ENCODE data around the gene CLEC11A. TPM values are rescaled to one million over a fixed set of nuclear protein-coding genes. Genes with fewer than 3 reads are reported as not detected.

Gene CLEC11A
- total and polyA plus RNA-seq, 2 experiments from 2014 or later, result 122 to 164 TPM

DNA sequence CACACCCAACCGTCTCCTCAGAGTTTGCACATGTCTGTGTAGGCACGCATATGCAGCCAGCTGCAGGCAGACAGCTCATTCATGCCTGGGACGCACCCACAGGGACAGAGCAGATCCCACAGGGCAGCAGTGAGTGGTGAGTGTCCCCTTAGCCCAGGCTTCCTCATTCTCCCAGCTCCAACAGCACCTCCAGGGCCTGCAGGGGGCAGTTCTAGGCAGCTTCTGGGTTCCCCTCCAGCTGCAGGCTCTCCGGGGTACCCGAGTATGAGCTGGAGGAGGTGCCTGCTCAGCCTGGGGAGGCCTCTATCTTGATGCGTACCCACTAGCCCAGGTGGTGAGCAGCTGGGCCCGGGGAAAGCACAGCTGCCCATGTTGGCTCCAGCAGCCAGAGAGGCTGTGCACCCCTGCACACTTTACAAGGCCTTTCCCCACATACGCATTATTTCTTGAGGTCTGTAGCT lies 2.2 kb upstream of the CLEC11A start:
- H2AFZ ChIP-seq, result no peak overlapping the region
- DNase-seq, result peak; percentile 94
- no peak overlapping the region for H3K9ac ChIP-seq
- no peaks in the 10 kb centered on the region for H3K9me2 ChIP-seq (ENCODE audit: insufficient read depth)
- peak overlapping the region; percentile 78 for H3K27ac ChIP-seq
- H3K36me3 ChIP-seq (ENCODE audit: low read depth), result no peaks in the 10 kb centered on the region
- H3K4me3 ChIP-seq, result no peak overlapping the region
- H3K27me3 ChIP-seq (replicated peaks; ENCODE audit: insufficient read depth), result no peaks in the 10 kb centered on the region
- H3K79me2 ChIP-seq (ENCODE audit: insufficient read depth), result peaks cover 16% of the 10 kb centered on the region
- H3K4me2 ChIP-seq (ENCODE audit: unreplicated experiment), result no peak overlapping the region
- TF ChIP-seq EZH2phosphoT487 (IDR thresholded peaks at IDR 0.05; ENCODE audit: insufficient read depth, low read depth), result no peak
- no peak for TF ChIP-seq EZH2 (IDR thresholded peaks at IDR 0.05; ENCODE audit: insufficient read depth, poor library complexity, severe bottlenecking)
- peaks cover 6% of the 10 kb centered on the region; the same call in 1 of the 2 replicates for H3F3A ChIP-seq (ENCODE audit: insufficient read depth)
- no peaks in the 10 kb centered on the region for H3K9me3 ChIP-seq (ENCODE audit: low read depth)
- peaks cover 15% of the 10 kb centered on the region; the same call in 1 of the 2 replicates for H3K4me1 ChIP-seq (ENCODE audit: insufficient read depth)
- in situ Hi-C loops (cut with MboI), result no loop called here
- H4K20me1 ChIP-seq (ENCODE audit: insufficient read depth), result no peaks in the 10 kb centered on the region
- 28% methylated on average over 8 of the region's 8 CpGs for WGBS, 2 experiments (ENCODE audit: low coverage in 1 of 2, low lambda C conversion rate in 2 of 2, missing lambda C conversion rate in 2 of 2)

DNA sequence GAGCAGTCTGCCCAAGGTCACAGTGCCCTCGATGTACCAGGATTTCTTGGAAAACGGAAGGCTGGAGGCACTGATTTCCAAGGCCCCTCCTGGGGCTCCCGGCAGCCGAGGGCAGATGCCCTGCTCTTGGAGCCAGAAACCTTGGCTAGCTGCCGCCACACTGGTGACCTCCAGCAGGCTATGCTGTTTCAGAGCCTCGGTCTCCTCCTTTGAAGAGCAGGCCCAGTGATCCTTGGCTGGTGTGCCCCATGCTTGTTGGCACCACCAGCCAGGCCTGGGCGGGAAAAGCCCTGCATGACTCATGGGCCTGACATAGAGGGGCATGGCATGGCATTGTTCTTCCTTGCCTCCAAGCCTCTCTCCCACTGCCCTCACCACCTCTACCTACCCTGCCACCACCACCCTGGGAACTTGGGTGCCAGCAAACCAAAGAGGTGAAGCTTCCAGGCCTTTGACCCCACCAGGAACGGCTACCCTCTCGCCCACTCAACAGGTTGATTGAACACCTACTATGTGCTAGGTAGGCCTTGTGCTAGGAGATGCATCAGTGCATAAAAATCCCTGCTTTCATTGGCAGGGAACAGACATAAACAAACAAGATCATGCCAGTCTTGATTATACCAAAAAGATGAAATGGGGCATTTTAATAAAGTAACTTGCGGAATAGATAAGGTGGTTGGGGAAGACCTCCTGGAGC lies 1.6 kb upstream of the CLEC11A start:
- Histone ChIP-seq H3K9me2 (ENCODE audit: insufficient read depth) (no peaks in the 10 kb centered on the region), H3K27ac (peak overlapping the region; percentile 78), H3K4me2 (ENCODE audit: unreplicated experiment) (no peak overlapping the region), H3K27me3 (replicated peaks; ENCODE audit: insufficient read depth) (no peaks in the 10 kb centered on the region), H3K36me3 (ENCODE audit: low read depth) (no peaks in the 10 kb centered on the region), H3K4me3 (no peak overlapping the region; the same call in 1 of the 2 replicates), H4K20me1 (ENCODE audit: insufficient read depth) (no peaks in the 10 kb centered on the region), H3F3A (ENCODE audit: insufficient read depth) (peaks cover 6% of the 10 kb centered on the region; the same call in 1 of the 2 replicates), H3K9ac (no peak overlapping the region), H3K4me1 (ENCODE audit: insufficient read depth) (peaks cover 17% of the 10 kb centered on the region; the same call in 1 of the 2 replicates), H3K9me3 (ENCODE audit: low read depth) (no peaks in the 10 kb centered on the region), H2AFZ (no peak overlapping the region), H3K79me2 (ENCODE audit: insufficient read depth) (peaks cover 22% of the 10 kb centered on the region)
- TF ChIP-seq EZH2phosphoT487 (IDR thresholded peaks at IDR 0.05; ENCODE audit: insufficient read depth, low read depth), result no peak
- TF ChIP-seq EZH2 (IDR thresholded peaks at IDR 0.05; ENCODE audit: insufficient read depth, poor library complexity, severe bottlenecking), result no peak
- DNase-seq, result peak; percentile 35
- 58 to 59% methylated on average over 10 of the region's 10 CpGs for WGBS, 2 experiments (ENCODE audit: low coverage in 1 of 2, low lambda C conversion rate in 2 of 2, missing lambda C conversion rate in 2 of 2)
- in situ Hi-C loops (cut with MboI), result no loop called here

DNA sequence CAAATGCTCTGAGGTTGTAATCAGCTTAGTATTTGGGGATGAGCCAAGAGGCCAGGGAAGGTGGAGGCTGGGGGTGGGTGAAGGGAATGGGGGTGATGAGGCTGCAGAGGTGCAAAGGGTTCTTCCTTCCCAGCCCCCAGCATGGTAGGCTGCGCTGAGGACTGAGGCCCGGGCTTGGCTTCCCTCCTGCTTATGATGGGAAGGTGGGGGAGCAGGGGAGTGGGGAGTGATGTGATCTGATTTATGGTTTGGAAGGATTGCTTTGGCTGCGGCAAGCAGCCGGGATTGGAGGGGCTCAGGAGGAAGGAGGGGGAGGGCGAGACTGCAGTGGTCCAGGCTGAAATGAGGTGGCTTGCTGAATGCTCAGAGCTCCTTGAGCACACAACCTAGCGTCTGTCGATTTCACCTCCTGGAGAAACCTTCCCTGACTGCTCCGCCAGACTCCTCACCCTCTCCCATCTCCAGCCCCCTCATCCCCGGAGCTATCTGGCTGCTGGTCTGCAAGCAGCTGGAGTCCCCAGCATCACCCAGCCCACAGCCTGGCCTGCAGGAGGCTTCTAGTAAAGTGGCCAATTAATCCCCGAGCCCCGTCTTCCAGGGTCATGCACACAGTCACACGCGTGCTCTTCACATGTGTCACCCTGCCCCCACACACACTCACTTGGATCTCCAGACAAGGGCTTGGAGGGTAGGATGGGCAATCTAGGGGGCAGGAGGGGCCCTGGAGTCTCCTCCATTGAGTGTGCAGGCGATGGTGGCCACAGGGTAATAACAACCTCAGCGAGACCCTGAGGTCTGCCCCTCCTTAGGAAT lies 757 bp upstream of the CLEC11A start:
- peaks cover 23% of the 10 kb centered on the region for H3K79me2 ChIP-seq (ENCODE audit: insufficient read depth)
- 16 to 18% methylated on average over 9 to 15 of the region's 15 CpGs for WGBS, 2 experiments (ENCODE audit: low coverage in 1 of 2, low lambda C conversion rate in 2 of 2, missing lambda C conversion rate in 2 of 2)
- peak overlapping the region; percentile 87 for H2AFZ ChIP-seq
- no peaks in the 10 kb centered on the region for H3K9me2 ChIP-seq (ENCODE audit: insufficient read depth)
- H3K4me1 ChIP-seq (ENCODE audit: insufficient read depth), result peaks cover 17% of the 10 kb centered on the region; the same call in 1 of the 2 replicates
- peaks cover 6% of the 10 kb centered on the region; the same call in 1 of the 2 replicates for H3F3A ChIP-seq (ENCODE audit: insufficient read depth)
- H3K27me3 ChIP-seq (replicated peaks; ENCODE audit: insufficient read depth), result no peaks in the 10 kb centered on the region
- H3K9ac ChIP-seq, result peak overlapping the region; percentile 87
- TF ChIP-seq EZH2 (IDR thresholded peaks at IDR 0.05; ENCODE audit: insufficient read depth, poor library complexity, severe bottlenecking) (no peak), EZH2phosphoT487 (IDR thresholded peaks at IDR 0.05; ENCODE audit: insufficient read depth, low read depth) (no peak)
- in situ Hi-C loops (cut with MboI), result no loop called here
- H3K27ac ChIP-seq, result peak overlapping the region; percentile 78
- peak overlapping the region; percentile 99 for H3K4me2 ChIP-seq (ENCODE audit: unreplicated experiment)
- no peaks in the 10 kb centered on the region for H3K9me3 ChIP-seq (ENCODE audit: low read depth)
- no peaks in the 10 kb centered on the region for H3K36me3 ChIP-seq (ENCODE audit: low read depth)
- peak; percentile 69 for DNase-seq
- no peaks in the 10 kb centered on the region for H4K20me1 ChIP-seq (ENCODE audit: insufficient read depth)
- peak overlapping the region; percentile 81 for H3K4me3 ChIP-seq

DNA sequence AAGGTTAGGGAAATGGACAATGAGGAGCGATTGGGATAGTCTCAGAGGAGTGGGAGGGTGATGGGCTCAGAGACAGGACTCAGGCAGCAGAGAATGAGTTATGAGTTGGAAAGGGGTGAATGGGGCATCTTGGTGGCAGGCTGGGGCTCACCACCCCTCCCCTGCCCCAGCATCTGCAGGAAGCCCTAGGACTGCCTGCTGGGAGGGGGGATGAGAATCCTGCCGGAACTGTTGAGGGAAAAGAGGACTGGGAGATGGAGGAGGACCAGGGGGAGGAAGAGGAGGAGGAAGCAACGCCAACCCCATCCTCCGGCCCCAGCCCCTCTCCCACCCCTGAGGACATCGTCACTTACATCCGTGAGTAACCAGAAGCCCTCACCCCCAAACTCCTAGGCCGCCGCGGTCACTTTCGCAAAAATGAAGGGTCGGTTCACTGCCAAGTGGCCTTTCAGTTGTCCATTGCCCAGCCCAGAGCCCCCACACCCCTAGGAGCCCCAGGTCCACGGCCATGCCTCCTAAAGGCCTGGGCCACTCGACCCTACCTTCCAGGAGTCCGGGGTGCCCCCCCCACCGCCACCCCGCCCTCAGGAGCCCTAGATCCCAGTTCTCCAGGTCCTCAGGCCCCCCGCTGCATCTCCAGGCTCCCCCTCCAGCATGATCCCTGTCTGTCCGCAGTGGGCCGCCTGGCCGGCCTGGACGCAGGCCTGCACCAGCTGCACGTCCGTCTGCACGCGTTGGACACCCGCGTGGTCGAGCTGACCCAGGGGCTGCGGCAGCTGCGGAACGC lies 764 bp downstream of the CLEC11A start:
- Histone ChIP-seq H3K9ac (peak overlapping the region; percentile 87), H3K36me3 (ENCODE audit: low read depth) (no peaks in the 10 kb centered on the region), H3K79me2 (ENCODE audit: insufficient read depth) (peaks cover 23% of the 10 kb centered on the region), H3K27me3 (replicated peaks; ENCODE audit: insufficient read depth) (no peaks in the 10 kb centered on the region), H3K4me1 (ENCODE audit: insufficient read depth) (peaks cover 17% of the 10 kb centered on the region; the same call in 1 of the 2 replicates), H3K4me2 (ENCODE audit: unreplicated experiment) (peak overlapping the region; percentile 99), H3K4me3 (peak overlapping the region; percentile 81), H3K9me3 (ENCODE audit: low read depth) (no peaks in the 10 kb centered on the region), H3K27ac (peak overlapping the region; percentile 78), H4K20me1 (ENCODE audit: insufficient read depth) (no peaks in the 10 kb centered on the region), H2AFZ (peak overlapping the region; percentile 87), H3K9me2 (ENCODE audit: insufficient read depth) (no peaks in the 10 kb centered on the region), H3F3A (ENCODE audit: insufficient read depth) (peaks cover 6% of the 10 kb centered on the region; the same call in 1 of the 2 replicates)
- TF ChIP-seq EZH2phosphoT487 (IDR thresholded peaks at IDR 0.05; ENCODE audit: insufficient read depth, low read depth) (no peak), EZH2 (IDR thresholded peaks at IDR 0.05; ENCODE audit: insufficient read depth, poor library complexity, severe bottlenecking) (no peak)
- in situ Hi-C loops (cut with MboI), result no loop called here
- 1% methylated on average over 19 to 31 of the region's 31 CpGs for WGBS, 2 experiments (ENCODE audit: low coverage in 1 of 2, low lambda C conversion rate in 2 of 2, missing lambda C conversion rate in 2 of 2)
- DNase-seq, result peak; percentile 38

Measured in GM23248 (cell line).